22Rv1 (cell line): Measurements from ENCODE around the gene UBAC1.

Experiments used
- H3K27ac ChIP-seq: fragments of 450-650 bp; 2 replicates; pipeline ENCODE4 v1.5.1; 2017
- ZFX ChIP-seq: fragments of 450-650 bp; IDR thresholded peaks from 2 replicates; pipeline ENCODE4 v1.6.1; 2017; ENCODE audit warnings: antibody characterized with exemption, borderline replicate concordance
- TF ChIP-seq, protein P1 (sequence below): fragments of 450-650 bp; IDR thresholded peaks from 2 replicates; pipeline ENCODE4 v1.5.1; 2017; ENCODE audit warnings: mild to moderate bottlenecking

UBAC1 gene

GRCh38 chr9:135926402-135927194 lies 34.6 kb downstream of the UBAC1 start:
- no peak overlapping the region for H3K27ac ChIP-seq
- no peak for TF ChIP-seq ZFX

DNA sequence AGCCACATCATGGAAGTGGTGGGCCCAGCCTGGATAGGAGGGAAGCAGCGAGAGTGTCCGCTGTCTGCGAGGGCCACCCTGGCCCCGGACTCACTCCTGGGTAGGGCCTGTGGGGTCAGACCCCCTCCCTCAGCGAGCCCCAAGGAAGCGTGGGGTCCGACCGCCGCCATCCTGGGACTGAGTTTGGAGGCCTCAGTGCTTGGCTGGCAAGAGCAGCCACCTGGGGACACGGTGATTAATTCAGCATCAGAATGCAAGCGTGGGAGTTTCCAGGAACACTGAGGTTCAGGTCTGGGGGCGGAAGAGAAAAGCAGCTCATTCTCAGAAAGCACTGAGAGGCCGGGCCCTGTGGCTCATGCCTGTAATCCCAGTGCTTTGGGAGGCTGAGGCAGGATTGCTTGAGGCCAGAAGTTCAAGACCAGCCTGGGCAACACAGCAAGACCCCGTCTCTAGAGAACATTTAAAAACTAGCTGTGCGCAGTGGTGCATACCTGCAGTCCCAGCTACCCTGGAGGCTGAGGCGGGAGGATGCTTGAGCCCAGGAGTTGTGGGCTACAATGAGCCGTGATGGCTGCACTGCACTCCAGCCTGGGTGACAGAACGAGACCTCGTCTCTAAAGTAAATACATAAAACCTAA lies 35.6 kb downstream of the UBAC1 start:
- TF ChIP-seq, protein P1, sequence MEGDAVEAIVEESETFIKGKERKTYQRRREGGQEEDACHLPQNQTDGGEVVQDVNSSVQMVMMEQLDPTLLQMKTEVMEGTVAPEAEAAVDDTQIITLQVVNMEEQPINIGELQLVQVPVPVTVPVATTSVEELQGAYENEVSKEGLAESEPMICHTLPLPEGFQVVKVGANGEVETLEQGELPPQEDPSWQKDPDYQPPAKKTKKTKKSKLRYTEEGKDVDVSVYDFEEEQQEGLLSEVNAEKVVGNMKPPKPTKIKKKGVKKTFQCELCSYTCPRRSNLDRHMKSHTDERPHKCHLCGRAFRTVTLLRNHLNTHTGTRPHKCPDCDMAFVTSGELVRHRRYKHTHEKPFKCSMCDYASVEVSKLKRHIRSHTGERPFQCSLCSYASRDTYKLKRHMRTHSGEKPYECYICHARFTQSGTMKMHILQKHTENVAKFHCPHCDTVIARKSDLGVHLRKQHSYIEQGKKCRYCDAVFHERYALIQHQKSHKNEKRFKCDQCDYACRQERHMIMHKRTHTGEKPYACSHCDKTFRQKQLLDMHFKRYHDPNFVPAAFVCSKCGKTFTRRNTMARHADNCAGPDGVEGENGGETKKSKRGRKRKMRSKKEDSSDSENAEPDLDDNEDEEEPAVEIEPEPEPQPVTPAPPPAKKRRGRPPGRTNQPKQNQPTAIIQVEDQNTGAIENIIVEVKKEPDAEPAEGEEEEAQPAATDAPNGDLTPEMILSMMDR: no peak
- no peak for TF ChIP-seq ZFX
- no peak overlapping the region for H3K27ac ChIP-seq

GRCh38 chr9:135924628-135925338 lies 36.4 kb downstream of the UBAC1 start:
- no peak for TF ChIP-seq ZFX
- TF ChIP-seq, protein P1: no peak
- H3K27ac ChIP-seq: no peak overlapping the region

GRCh38 chr9:135923508-135923907 lies 37.7 kb downstream of the UBAC1 start:
- TF ChIP-seq, protein P1: no peak
- no peak for TF ChIP-seq ZFX

GRCh38 chr9:135921749-135922310 lies 39.3 kb downstream of the UBAC1 start:
- TF ChIP-seq ZFX: no peak
- TF ChIP-seq, protein P1: no peak
- no peak overlapping the region for H3K27ac ChIP-seq

More at GRCh38 chr9:135923508-135923907, 37.7 kb downstream of the UBAC1 start:
- H3K27ac ChIP-seq: no peak overlapping the region

- TF ChIP-seq, protein P1: no peak
- TF ChIP-seq ZFX: no peak
- H3K27ac ChIP-seq: no peak overlapping the region
Measured at GRCh38 chr9:135920973-135921585, 40.1 kb downstream of the UBAC1 start.
